IPS-11a (cell line): ENCODE measurements around the gene SLC35E1.

Experiments
- H3K4me3 ChIP-seq: one replicate; pipeline ENCODE4 v1.5.1; 2013; ENCODE audit warnings: low read depth, low read length, control low read depth

SLC35E1 gene

GRCh38 chr19:16599655-16600346 lies 27.6 kb upstream of the SLC35E1 start:
- H3K4me3 ChIP-seq: no peak overlapping the region

DNA sequence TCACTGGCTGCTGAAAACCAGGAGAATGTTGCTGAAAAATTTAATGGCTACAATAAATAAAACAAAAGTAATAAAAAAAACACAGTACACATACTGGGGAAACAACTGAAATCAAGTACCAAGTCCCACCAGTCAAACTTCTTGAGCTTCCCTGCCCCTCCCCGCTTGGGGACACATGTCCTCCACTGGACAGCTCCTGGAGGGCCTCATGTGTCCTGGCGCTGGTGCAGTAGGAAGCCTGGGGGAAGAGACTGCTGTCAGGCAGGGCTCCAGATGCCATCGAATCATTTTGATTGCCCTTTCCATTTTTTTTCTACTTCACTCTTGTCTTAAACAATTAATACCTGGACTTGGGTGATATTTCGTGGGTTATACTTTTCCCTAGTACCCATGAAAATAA lies 26.6 kb upstream of the SLC35E1 start:
- H3K4me3 ChIP-seq: no peak overlapping the region

- no peak overlapping the region for H3K4me3 ChIP-seq
Measured at GRCh38 chr19:16596399-16596798, 24.2 kb upstream of the SLC35E1 start.

DNA sequence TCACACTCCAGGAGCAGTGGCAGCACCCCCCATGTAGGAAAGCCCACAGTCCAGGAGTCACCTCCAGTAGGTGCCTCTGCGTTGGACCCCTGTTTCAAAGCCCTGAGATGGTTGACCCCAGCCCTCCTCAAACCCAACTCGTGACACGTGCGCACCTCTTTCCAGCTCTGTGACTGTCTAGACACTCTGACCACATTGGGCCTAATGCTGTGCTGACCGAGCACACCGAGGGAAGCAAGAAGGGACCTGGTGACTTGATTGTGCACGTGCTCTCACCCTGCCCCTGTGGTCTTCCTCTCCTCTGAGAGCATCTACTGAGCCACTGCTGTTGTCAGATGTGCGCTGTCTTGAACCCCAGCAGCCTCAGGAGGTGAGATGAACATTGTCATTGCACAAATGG lies 22.9 kb upstream of the SLC35E1 start:
- H3K4me3 ChIP-seq: no peak overlapping the region

DNA sequence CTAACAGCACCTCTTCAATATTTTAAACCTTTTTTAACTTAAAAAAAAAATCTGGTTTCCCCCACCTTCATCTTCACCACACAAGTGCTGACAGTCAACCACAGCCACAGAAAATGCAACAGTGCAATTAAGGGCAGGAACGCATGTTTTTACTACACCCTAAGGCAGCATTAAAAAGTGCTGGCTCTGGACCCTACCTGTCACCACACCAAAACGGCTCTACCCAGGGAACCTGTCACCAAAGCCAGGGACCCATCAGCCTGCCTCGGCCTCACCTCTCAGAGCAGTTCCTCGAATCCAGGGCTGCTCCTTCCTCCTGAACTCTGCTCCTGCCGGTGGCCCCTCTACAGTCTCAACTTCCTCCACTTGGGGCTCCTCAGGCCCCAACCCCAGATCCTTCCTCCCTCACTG lies 22.5 kb upstream of the SLC35E1 start:
- no peak overlapping the region for H3K4me3 ChIP-seq

GRCh38 chr19:16594131-16594586 lies 21.9 kb upstream of the SLC35E1 start:
- H3K4me3 ChIP-seq: no peak overlapping the region

DNA sequence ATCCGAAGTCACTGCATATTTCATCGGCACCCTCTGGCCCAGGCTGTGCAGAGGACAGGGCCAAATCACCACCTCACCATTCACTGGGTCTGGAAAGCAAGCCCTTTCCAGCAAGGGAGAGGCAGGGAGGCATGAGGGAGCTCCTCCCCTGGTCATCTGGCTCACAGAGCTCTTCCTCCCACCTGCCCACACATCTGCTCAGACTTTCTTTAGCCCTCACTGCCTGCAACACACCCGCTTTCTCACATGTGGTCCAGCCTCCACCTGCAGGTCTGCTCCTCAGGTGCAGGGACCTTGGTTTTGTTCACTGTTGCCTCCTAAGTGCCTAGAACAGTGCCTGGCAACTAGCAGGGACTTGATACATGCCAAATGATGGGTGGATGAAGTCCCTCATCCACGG lies 21.0 kb upstream of the SLC35E1 start:
- H3K4me3 ChIP-seq: no peak overlapping the region

GRCh38 chr19:16591803-16592556 lies 19.8 kb upstream of the SLC35E1 start:
- no peak overlapping the region for H3K4me3 ChIP-seq

DNA sequence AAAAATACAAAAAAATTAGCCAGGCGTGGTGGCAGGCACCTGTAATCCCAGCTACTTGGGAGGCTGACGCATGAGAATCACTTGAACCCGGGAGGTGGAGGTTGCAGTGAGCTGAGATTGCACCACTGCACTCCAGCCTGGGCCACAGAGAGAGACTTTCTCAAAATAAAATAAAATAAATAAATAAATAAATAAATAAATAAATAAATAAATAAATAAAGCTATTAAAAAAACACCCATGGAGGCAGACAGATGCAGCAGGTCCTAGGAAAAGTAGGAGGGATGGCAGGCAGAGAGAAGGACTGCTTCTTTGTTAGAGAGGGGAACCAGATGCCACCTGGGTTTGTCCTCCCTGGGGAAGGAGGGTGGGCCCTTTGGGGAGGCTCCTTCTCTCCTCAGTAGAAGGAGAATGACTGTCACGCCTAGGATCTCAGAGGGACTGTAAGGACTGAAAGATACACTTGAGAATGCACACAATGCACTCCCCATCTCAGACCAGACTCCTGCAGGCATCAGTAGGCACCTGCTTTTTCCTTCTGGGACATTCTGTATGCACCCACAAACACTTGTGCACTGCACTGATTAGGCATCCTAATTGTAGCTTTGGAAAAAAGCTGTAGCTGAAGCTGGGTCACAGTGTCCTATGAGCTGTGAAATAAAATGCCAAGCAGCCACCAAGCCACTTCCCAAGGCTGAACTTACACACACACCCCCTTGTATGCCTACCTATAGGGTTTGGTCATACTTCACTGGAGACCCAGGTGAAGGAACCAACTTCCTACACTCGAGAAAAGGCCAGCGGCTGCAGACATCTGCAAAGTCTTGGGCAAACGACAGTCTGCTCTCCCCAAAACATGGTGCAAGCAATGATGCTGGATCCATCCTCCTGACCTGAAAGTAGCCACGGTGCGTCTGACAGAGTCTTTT lies 18.9 kb upstream of the SLC35E1 start:
- H3K4me3 ChIP-seq: no peak overlapping the region

DNA sequence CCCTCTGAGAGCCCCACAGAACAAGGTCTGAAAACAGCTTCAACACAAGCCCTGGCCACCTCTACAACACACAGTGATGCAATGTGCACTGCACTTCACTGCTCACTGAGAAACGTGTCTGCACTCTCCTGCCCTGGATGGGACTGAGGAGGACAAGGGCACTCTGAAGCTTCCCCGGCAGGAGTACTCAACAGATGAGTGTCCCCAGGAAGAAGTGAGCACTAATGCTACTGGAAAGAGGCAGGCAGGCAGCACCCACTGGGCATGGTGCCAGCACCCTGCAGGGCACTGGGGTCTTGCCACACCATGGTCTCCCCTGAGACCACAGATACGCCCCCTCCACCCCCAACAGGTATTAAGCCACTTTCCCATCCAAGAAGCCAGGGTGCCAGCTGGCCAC lies 17.7 kb upstream of the SLC35E1 start:
- no peak overlapping the region for H3K4me3 ChIP-seq

DNA sequence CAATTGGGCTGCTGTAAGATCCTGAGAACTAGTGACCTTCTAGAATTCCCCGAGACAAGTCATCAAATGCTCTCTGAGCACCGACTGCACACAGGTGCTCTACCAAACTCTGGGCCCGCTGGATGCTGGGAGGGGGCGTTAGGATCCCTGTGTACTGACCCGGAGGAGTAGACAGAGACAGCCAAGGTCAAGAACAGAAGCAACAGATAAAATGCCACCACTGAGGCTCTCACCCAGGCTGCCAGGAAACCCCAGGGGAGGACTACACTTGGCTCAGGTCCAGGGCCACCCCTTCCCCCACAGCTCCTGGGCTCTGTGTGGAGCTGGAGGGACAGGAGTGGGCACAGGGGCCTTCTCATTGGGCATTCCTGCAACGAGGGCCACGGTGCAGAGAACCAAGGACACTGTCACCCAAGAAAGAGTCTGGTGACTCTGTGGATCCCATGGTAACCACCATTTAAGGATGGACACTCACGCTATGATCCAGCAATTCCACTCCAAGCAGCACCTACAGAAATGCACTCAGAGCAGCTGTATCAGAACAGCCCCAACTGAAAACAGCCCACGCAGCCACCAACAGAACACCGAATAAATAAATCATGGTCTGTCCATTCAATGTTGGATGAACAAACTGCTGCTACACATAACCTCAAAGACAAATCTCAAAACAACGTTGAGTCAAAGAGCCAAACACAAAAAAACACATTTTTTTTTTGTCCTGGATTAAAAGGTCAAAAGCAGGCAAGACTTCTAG lies 16.8 kb upstream of the SLC35E1 start:
- H3K4me3 ChIP-seq: no peak overlapping the region

DNA sequence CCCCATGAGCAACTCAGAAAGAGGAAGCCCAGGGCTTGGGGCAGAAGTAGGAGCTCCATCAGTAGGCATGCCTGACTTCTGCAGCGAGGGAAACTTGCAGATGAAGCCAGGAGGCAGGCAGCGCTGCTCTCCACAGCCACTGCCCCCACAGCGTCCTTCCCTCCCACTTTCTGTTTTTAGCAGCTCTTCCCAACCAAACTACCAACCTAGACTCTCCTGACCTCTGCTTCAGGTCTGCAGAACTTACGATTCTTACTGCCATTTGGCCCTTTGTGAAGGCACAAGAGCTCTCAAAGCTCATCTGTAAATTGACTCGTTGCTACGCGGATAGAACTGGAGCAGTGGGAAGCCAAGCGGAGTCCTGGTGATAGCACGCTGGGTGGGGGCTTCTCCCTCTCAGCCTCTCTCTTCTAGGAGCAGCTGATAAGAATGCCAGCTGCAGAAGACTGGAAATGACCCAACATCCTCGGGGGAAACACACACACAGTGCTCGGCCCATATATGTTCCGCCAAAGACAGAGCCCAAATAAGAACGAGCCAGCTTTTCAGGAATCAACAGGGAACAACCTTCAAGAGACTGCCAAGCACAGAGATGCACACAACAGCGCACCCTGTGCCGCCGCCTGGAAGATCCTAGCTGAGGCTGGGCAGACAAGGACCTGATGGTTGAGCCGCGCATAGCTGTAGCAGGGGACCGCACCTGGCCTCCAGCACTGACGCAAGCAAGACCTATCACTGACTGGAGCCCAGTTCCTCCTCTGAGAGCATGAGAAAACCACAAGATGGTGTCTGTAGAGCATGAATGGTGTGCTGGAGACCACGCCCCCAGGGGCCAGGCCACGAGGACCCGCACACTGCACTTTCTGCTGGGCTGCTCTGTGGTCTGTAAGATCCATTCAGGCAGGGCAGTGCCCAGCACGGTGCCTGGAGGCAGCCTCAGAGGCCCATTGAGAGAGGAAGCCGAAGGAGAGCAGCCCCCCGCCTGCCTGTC lies 15.9 kb upstream of the SLC35E1 start:
- H3K4me3 ChIP-seq: no peak overlapping the region

GRCh38 chr19:16586991-16587832 lies 15.0 kb upstream of the SLC35E1 start:
- H3K4me3 ChIP-seq: no peak overlapping the region

DNA sequence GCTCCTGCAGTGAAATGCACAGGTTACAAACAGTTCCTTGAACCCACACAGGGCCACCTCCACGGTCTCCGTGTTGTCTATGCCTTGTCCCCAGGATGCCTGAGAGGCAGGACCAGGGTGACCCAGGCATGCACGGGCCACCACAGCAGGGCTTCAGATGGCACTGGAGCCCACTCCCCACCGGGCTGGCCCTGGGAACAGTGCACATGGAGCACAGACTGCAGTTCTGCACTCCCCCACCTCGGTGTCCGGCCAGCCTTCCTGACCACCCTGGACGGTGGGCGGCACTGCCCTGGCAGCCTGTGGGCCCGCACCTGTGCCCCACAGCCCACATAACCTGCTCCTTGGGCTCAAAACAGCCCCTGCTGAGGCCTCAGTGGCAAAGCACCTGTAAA lies 14.3 kb upstream of the SLC35E1 start:
- H3K4me3 ChIP-seq: no peak overlapping the region

DNA sequence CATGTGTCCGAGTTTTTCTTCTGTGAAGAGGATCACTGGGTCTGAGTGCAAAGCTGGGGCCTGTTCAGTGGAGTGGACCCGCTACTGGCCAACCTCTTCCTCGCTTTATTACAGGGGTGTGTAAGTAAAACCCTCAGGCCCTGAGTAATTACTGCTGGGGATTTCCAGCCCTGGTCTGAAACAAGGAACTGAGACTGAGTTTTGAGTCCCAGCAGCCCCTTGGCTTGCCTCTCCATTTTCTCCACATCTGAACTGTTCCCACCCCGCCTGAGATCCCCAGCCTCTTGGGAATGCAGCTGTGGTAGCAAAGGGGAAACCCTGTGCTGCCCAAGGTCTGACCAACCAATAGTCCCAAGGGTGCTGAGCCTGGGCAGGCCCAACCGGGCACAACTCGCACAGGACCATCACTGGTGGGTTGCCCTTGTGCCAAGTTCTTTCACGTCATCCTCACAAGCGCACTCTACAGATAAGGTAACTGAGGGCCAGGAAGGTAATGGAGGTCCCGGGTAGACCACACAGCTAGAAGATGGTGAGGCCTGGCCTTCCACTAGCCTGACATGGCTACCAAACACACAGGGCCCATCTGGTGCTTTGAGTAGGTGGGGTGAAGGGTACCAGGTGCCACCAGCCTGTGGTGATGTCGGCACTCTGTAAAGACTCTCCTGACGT lies 13.7 kb upstream of the SLC35E1 start:
- H3K4me3 ChIP-seq: no peak overlapping the region

DNA sequence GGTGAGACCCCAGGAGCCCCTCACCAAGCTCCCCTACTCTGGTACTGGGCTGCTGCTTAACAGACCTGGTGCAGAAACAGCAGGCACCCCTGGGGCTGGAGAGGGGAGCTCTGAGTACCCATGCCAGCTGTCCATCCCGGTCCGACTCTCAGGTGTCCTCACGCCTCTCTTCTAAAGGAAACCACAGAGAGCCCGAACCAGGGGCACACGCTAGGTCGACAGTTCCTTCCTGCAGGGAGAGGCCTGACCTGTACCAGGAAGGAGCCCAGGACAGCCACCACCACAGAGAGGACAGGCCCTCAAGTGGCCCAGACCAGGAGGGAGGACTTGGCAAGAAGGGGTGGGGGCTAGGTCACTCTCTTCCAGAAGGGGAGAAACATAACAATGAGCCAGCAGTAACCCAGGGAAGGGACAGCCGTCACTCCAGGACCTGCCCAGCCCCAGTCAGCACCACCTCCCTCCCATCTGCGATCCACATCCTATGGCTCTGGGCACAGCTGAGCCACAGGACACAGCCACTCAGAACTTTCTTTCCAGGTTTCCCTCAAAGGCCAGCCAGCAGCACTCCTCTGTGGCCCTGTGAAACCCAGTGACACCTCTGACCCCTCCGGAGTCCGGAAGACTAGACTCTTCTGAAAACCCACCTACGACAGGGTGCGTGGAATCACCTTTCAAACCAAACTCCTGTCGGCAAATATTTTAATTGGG lies 13.0 kb upstream of the SLC35E1 start:
- H3K4me3 ChIP-seq: no peak overlapping the region

- no peak overlapping the region for H3K4me3 ChIP-seq
Measured at GRCh38 chr19:16584248-16585093, 12.3 kb upstream of the SLC35E1 start.
